GM19438 (cell line): ENCODE results near the gene PSMD9.
A peak's percentile ranks its signal among the peaks of the same experiment; 100 is the strongest.
"Not testable (repeated sequence)": the region's sequence is repeated elsewhere in the genome, so short reads cannot be mapped to it uniquely, and the experiment has no call there.

ENCODE experiments used
- ATAC-seq: cut with Tn5 transposase; IDR thresholded peaks from one replicate; pipeline ENCODE4 v1.9.1; 2021; ENCODE audit warnings: low read depth; ENCODE audit not compliant: unreplicated experiment

Gene PSMD9

GRCh38 chr12:121888478-121889273 lies at the start of gene PSMD9:
Gene PSMD9 (plus strand): TSS chr12:121888790. CDS start chr12:121888857, 67 bp downstream.
- ATAC-seq = peak; percentile 85

- ATAC-seq = peak; percentile 97
These were observed 49.2 kb upstream of the PSMD9 start for GRCh38 chr12:121839106-121839992.

GRCh38 chr12:121839993-121840761 lies 48.4 kb upstream of the PSMD9 start:
- no peak for ATAC-seq

GRCh38 chr12:121843236-121843982 lies 45.2 kb upstream of the PSMD9 start:
- no peak for ATAC-seq

- no peak for ATAC-seq
These were observed 42.9 kb upstream of the PSMD9 start for GRCh38 chr12:121845701-121846100.

GRCh38 chr12:121849211-121849610 lies 39.4 kb upstream of the PSMD9 start:
- no peak for ATAC-seq

GRCh38 chr12:121849665-121850064 lies 38.9 kb upstream of the PSMD9 start:
- no peak for ATAC-seq

- not testable (repeated sequence) for ATAC-seq
These were observed 36.2 kb upstream of the PSMD9 start for GRCh38 chr12:121852392-121852791.

- no peak for ATAC-seq
These were observed 31.0 kb upstream of the PSMD9 start for GRCh38 chr12:121857322-121858246.

- no peak for ATAC-seq
These were observed 30.3 kb upstream of the PSMD9 start for GRCh38 chr12:121858318-121858661.

GRCh38 chr12:121858662-121859572 lies 29.7 kb upstream of the PSMD9 start, which contains the start of gene HPD:
Gene HPD (minus strand): TSS chr12:121858859. CDS start chr12:121858823, 36 bp downstream.
- no peak for ATAC-seq

- ATAC-seq = no peak
These were observed 28.3 kb upstream of the PSMD9 start for GRCh38 chr12:121860257-121860656.

- ATAC-seq = not testable (repeated sequence)
These were observed 27.9 kb upstream of the PSMD9 start for GRCh38 chr12:121860699-121861098.

GRCh38 chr12:121861636-121862254 lies 26.8 kb upstream of the PSMD9 start:
- no peak for ATAC-seq

- ATAC-seq = no peak
These were observed 22.3 kb upstream of the PSMD9 start for GRCh38 chr12:121866331-121866730.

GRCh38 chr12:121869229-121869628 lies 19.4 kb upstream of the PSMD9 start:
- ATAC-seq = not testable (repeated sequence)

GRCh38 chr12:121871467-121871866 lies 17.1 kb upstream of the PSMD9 start:
- no peak for ATAC-seq
